Mucosa of rectum (tissue), 2 donors: Measurements from ENCODE around the gene SYNGR4.
"Not testable (repeated sequence)": the region's sequence is repeated elsewhere in the genome, so short reads cannot be mapped to it uniquely, and the experiment has no call there.

ENCODE experiments used
- H3K27ac ChIP-seq, 2 donors: one replicate each; pipeline ENCODE4 v1.7.0; 2013; ENCODE audit warnings: inconsistent platforms in 2 of 2, low read depth in 2 of 2, low read length in 2 of 2
- H3K27me3 ChIP-seq, 2 donors: one replicate each; pipeline ENCODE4 v1.7.0; 2013; ENCODE audit warnings: low read length in 2 of 2; ENCODE audit not compliant: control insufficient read depth in 2 of 2, insufficient read depth in 2 of 2
- H3K36me3 ChIP-seq, 2 donors: one replicate each; pipeline ENCODE4 v1.7.0; 2013; ENCODE audit warnings: low read length in 2 of 2; ENCODE audit not compliant: control insufficient read depth in 2 of 2, insufficient read depth in 2 of 2
- H3K4me1 ChIP-seq, 2 donors: one replicate each; pipeline ENCODE4 v1.7.0; 2013; ENCODE audit warnings: low read length in 2 of 2, mild to moderate bottlenecking in 1 of 2; ENCODE audit not compliant: control insufficient read depth in 2 of 2, insufficient read depth in 2 of 2
- H3K4me3 ChIP-seq, 2 donors: one replicate each; pipeline ENCODE4 v1.7.0; 2013; ENCODE audit warnings: low read length in 2 of 2
- H3K9ac ChIP-seq, 2 donors: one replicate each; pipeline ENCODE4 v1.7.0; 2013; ENCODE audit warnings: low read length in 2 of 2, low read depth in 1 of 2, mild to moderate bottlenecking in 1 of 2
- H3K9me3 ChIP-seq, 2 donors: one replicate each; pipeline ENCODE4 v1.7.0; 2013; ENCODE audit warnings: low read length in 2 of 2; ENCODE audit not compliant: control insufficient read depth in 2 of 2
- donor health status: healthy.
- donor health status: Normal muscosa, but diverticular disease.

SYNGR4 gene

DNA sequence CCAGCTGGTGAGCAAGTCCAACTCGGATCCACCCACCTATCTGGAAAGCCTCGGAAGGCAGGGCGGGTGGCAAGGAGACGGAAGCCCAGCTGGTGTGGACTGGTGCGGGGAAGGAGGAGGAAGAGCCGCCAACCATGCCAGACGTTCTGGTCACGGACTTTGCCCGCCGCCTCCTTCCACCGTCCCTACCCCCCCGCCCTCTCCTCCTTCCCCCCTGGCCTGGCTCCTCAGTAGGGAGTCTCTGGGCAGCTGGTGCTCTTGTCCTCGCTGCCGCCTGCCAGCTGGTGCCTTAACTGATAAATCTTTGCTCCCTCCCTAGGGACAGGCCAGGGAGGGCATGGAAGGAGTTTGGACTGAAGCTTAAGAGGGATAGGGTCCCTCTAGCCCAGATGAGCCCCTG, 4.8 kb downstream of the SYNGR4 start:
- no peaks in the 10 kb centered on the region for H3K36me3 ChIP-seq
- peak overlapping the region in 1 of 2 donors; percentile 3 for H3K4me3 ChIP-seq
- peak overlapping the region; percentile 70 to 79 for H3K27ac ChIP-seq
- peaks cover 27 to 28% of the 10 kb centered on the region in 2 donors for H3K4me1 ChIP-seq
- H3K9me3 ChIP-seq: no peaks in the 10 kb centered on the region
- H3K9ac ChIP-seq: peak overlapping the region in 1 of 2 donors; percentile 39
- no peaks in the 10 kb centered on the region for H3K27me3 ChIP-seq

GRCh38 chr19:48370955-48371354, 6.8 kb downstream of the SYNGR4 start:
- H3K9ac ChIP-seq: no peak overlapping the region
- no peaks in the 10 kb centered on the region for H3K9me3 ChIP-seq
- H3K4me1 ChIP-seq: peaks cover 21% of the 10 kb centered on the region in 2 donors
- no peaks in the 10 kb centered on the region for H3K36me3 ChIP-seq
- H3K4me3 ChIP-seq: no peak overlapping the region
- H3K27ac ChIP-seq: no peak overlapping the region
- H3K27me3 ChIP-seq: no peaks in the 10 kb centered on the region

DNA sequence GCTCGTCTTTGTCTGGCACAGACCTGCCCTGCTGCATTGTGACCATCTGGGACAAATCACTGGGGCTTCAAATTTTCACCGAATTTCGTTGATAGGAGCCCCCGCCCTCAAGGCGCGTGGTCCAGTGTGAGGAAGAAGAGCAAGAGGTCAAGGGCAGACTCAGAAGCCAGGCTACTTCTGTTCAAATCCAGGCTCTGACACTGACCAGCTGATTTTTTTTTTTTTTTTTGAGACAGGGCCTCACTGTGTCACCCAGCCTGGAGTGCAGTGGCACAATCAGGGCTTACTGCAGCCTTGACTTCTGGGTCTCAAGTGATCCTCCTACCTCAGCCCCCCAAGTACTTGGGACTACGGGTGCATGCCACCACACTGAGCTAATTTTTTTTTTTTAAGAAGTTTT, 7.2 kb downstream of the SYNGR4 start:
- Histone ChIP-seq H3K4me3 (no peak overlapping the region), H3K4me1 (peaks cover 21% of the 10 kb centered on the region in 2 donors), H3K27me3 (no peaks in the 10 kb centered on the region), H3K27ac (no peak overlapping the region), H3K36me3 (no peaks in the 10 kb centered on the region), H3K9me3 (no peaks in the 10 kb centered on the region), H3K9ac (no peak overlapping the region)

GRCh38 chr19:48371771-48372170, 7.6 kb downstream of the SYNGR4 start:
- H3K27me3 ChIP-seq, H3K9me3 ChIP-seq, H3K27ac ChIP-seq, H3K36me3 ChIP-seq, H3K4me3 ChIP-seq, H3K9ac ChIP-seq: not testable (repeated sequence)
- peaks cover 21% of the 10 kb centered on the region in 2 donors for H3K4me1 ChIP-seq

DNA sequence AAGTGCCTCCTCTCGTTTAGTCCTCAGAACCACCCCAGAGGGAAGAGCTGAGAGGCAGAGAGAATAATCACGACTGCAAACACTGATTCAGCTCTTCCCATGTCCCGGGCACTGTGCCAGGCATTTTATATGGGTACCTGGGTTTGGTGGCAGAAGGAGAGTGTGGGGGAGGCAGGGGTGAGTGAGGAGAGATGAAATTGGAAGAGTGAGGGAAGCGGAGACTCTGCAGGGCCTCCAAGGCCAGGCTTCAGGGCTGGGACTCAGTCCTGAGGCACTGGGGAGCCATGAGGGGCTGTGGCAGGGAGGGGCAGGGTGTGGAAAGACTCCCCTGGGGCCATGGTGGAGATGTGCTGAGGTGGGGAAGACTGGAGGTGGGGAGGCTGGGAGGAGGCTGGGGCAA, 8.7 kb downstream of the SYNGR4 start:
- Histone ChIP-seq H3K9ac (no peak overlapping the region), H3K27ac (no peak overlapping the region), H3K36me3 (no peaks in the 10 kb centered on the region), H3K4me3 (no peak overlapping the region), H3K9me3 (no peaks in the 10 kb centered on the region), H3K27me3 (no peaks in the 10 kb centered on the region), H3K4me1 (peaks cover 16 to 19% of the 10 kb centered on the region in 2 donors)

- no peak overlapping the region for H3K4me3 ChIP-seq
- H3K9ac ChIP-seq: no peak overlapping the region
- no peaks in the 10 kb centered on the region for H3K27me3 ChIP-seq
- no peaks in the 10 kb centered on the region for H3K36me3 ChIP-seq
- no peaks in the 10 kb centered on the region for H3K9me3 ChIP-seq
- no peak overlapping the region for H3K27ac ChIP-seq
- peaks cover 10 to 15% of the 10 kb centered on the region in 2 donors for H3K4me1 ChIP-seq
Observed at GRCh38 chr19:48373567-48373966, 9.4 kb downstream of the SYNGR4 start.

GRCh38 chr19:48378194-48378570, 14.0 kb downstream of the SYNGR4 start:
- Histone ChIP-seq H3K27me3 (no peaks in the 10 kb centered on the region), H3K9ac (no peak overlapping the region), H3K4me3 (no peak overlapping the region), H3K9me3 (no peaks in the 10 kb centered on the region), H3K27ac (no peak overlapping the region), H3K4me1 (peaks cover 0 to 7% of the 10 kb centered on the region in 2 donors), H3K36me3 (peaks cover 7 to 13% of the 10 kb centered on the region in 2 donors)

- no peaks in the 10 kb centered on the region for H3K27me3 ChIP-seq
- H3K27ac ChIP-seq: peak overlapping the region; percentile 41 to 44
- peak overlapping the region in 1 of 2 donors; percentile 13 for H3K9ac ChIP-seq
- no peak overlapping the region for H3K4me3 ChIP-seq
- peaks cover 14 to 20% of the 10 kb centered on the region in 2 donors for H3K36me3 ChIP-seq
- peaks cover 0 to 7% of the 10 kb centered on the region in 2 donors for H3K4me1 ChIP-seq
- no peaks in the 10 kb centered on the region for H3K9me3 ChIP-seq
Observed at GRCh38 chr19:48379058-48379457, 14.9 kb downstream of the SYNGR4 start.

DNA sequence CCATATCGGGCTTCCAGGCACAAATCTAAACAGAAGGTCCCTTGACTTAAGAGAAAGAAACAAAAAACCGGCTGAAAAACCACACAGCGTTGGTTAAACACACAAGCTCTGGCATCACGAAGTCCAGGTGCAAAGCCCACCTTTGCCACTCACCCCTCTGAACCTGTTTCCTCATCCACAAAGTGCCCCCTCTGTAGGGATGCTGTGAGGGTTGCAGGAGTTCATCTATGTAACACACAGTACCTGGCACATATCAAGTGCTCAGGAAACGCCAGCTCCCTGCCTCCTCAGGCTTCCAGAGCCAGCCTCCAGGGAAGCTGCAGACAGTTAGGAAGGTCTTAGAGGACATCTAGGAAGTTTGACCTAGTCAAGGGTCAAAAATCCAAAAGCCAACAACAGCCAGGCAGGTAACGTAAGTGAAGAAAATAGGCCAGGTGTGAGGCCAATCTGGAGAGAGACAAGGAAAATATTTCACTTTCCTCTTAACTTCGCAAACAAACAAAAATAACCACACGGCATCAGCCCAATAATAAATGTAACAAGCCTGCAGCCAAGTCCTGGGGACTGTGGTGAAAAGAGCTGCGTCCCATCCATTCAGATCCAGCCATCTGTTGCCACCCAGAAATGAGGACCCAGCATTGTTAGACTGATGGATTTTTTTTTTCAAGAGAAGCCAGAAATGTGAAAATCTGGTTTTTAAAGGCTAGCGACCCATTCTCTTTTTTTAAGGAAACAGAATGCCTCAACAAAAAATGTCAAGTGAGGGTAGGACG, 17.2 kb downstream of the SYNGR4 start:
- no peaks in the 10 kb centered on the region for H3K9me3 ChIP-seq
- H3K9ac ChIP-seq: no peak overlapping the region
- peaks cover 30 to 38% of the 10 kb centered on the region in 2 donors for H3K36me3 ChIP-seq
- H3K4me3 ChIP-seq: no peak overlapping the region
- no peak overlapping the region for H3K27ac ChIP-seq
- peaks cover 0 to 7% of the 10 kb centered on the region in 2 donors for H3K4me1 ChIP-seq
- H3K27me3 ChIP-seq: no peaks in the 10 kb centered on the region

- Histone ChIP-seq H3K4me1 (peaks cover 0 to 7% of the 10 kb centered on the region in 2 donors), H3K27me3 (no peaks in the 10 kb centered on the region)
Observed at GRCh38 chr19:48382286-48382685, 18.1 kb downstream of the SYNGR4 start.

More at GRCh38 chr19:48382286-48382685, 18.1 kb downstream of the SYNGR4 start:
- Histone ChIP-seq H3K9me3 (no peaks in the 10 kb centered on the region), H3K36me3 (peaks cover 30 to 44% of the 10 kb centered on the region in 2 donors), H3K4me3 (no peak overlapping the region), H3K9ac (no peak overlapping the region), H3K27ac (no peak overlapping the region)
